ENCODE measurements around the gene CTSG. TPM values are rescaled to one million over a fixed set of nuclear protein-coding genes. Genes with fewer than 3 reads are reported as not detected.
A peak's percentile ranks its signal among the peaks of the same experiment; 100 is the strongest.

The CTSG gene
- total RNA-seq, 4 donors from 2014 or later: 1.9 to 4.0 TPM; not detected in 2

GRCh38 chr14:24607635-24608514, 31.8 kb upstream of the CTSG start:
- intact Hi-C loops (cut with DNase I; ENCODE audit: low total_unique reads): no loop called here
- TF ChIP-seq CTCF (IDR thresholded peaks at IDR 0.05) (no peak), POLR2A (IDR thresholded peaks at IDR 0.05) (no peak)
- Histone ChIP-seq H3K9me3 (no peaks in the 10 kb centered on the region), H3K36me3 (no peaks in the 10 kb centered on the region), H3K27ac (no peak overlapping the region), H3K4me1 (no peaks in the 10 kb centered on the region), H3K27me3 (no peaks in the 10 kb centered on the region), H3K4me3 (no peak overlapping the region)
- no peak for DNase-seq

GRCh38 chr14:24607081-24607480, 31.0 kb upstream of the CTSG start:
- no peak for TF ChIP-seq POLR2A (IDR thresholded peaks at IDR 0.05)
- TF ChIP-seq CTCF (IDR thresholded peaks at IDR 0.05): no peak
- intact Hi-C loops (cut with DNase I; ENCODE audit: low total_unique reads): no loop called here
- H3K36me3 ChIP-seq: no peaks in the 10 kb centered on the region

GRCh38 chr14:24606297-24606696, 30.2 kb upstream of the CTSG start:
- intact Hi-C loops (cut with DNase I; ENCODE audit: low total_unique reads): no loop called here
- DNase-seq: no peak
- TF ChIP-seq POLR2A (IDR thresholded peaks at IDR 0.05) (no peak), CTCF (IDR thresholded peaks at IDR 0.05) (no peak)
- Histone ChIP-seq H3K27me3 (no peaks in the 10 kb centered on the region), H3K4me3 (no peak overlapping the region), H3K9me3 (no peaks in the 10 kb centered on the region), H3K36me3 (no peaks in the 10 kb centered on the region), H3K4me1 (no peaks in the 10 kb centered on the region), H3K27ac (no peak overlapping the region)

More at GRCh38 chr14:24607081-24607480, 31.0 kb upstream of the CTSG start:
- Histone ChIP-seq H3K27ac (no peak overlapping the region), H3K4me3 (no peak overlapping the region), H3K27me3 (no peaks in the 10 kb centered on the region), H3K9me3 (no peaks in the 10 kb centered on the region), H3K4me1 (no peaks in the 10 kb centered on the region)
- no peak for DNase-seq

GRCh38 chr14:24605435-24606190, 29.6 kb upstream of the CTSG start:
- Histone ChIP-seq H3K36me3 (no peaks in the 10 kb centered on the region), H3K4me1 (no peaks in the 10 kb centered on the region), H3K27me3 (no peaks in the 10 kb centered on the region), H3K9me3 (no peaks in the 10 kb centered on the region), H3K27ac (no peak overlapping the region), H3K4me3 (no peak overlapping the region)
- DNase-seq: no peak
- no peak for TF ChIP-seq POLR2A (IDR thresholded peaks at IDR 0.05)
- TF ChIP-seq CTCF (IDR thresholded peaks at IDR 0.05): peak in 2 of 4 experiments; percentile 14 to 23
- intact Hi-C loops (cut with DNase I; ENCODE audit: low total_unique reads): no loop called here

GRCh38 chr14:24597403-24597802, 21.4 kb upstream of the CTSG start:
- no peak for TF ChIP-seq POLR2A (IDR thresholded peaks at IDR 0.05)
- TF ChIP-seq CTCF (IDR thresholded peaks at IDR 0.05): no peak
- Histone ChIP-seq H3K36me3 (no peaks in the 10 kb centered on the region), H3K27me3 (no peaks in the 10 kb centered on the region), H3K27ac (no peak overlapping the region), H3K9me3 (no peaks in the 10 kb centered on the region), H3K4me3 (no peak overlapping the region), H3K4me1 (no peaks in the 10 kb centered on the region)
- no peak for DNase-seq
- intact Hi-C loops (cut with DNase I; ENCODE audit: low total_unique reads): no loop called here
